Caco-2 (cell line): ENCODE data around the gene SYP. TPM values are rescaled to one million over a fixed set of nuclear protein-coding genes. Genes with fewer than 3 reads are reported as not detected.

Experiments used
- BruUV-seq: library from RNA; stranded (reverse); fragments of 400-500 nt; replicated peaks from 2 replicates; lab custom pipeline; 2021; lab: Mats Ljungman, UMichigan
- CTCF ChIA-PET: fragments of 300-600 bp; sonication (Branson Sonifier 250); formaldehyde crosslinking; loops from one replicate; lab custom pipeline; 2022; ENCODE audit warnings: antibody characterized with exemption; lab: Charles Lee
- POLR2A ChIA-PET: fragments of 300-600 bp; sonication (Branson Sonifier 250); formaldehyde crosslinking; loops from one replicate; lab custom pipeline; 2022; ENCODE audit warnings: antibody characterized with exemption; lab: Charles Lee
- DNase-seq, 2 experiments: peaks; one replicate each; pipeline versions ENCODE4 v3.0.0 to v3.0.0-alpha.2; 2020 to 2022
- H3K27me3 ChIP-seq: replicated peaks from 2 replicates; pipeline ENCODE4 v1.6.0; 2011; ENCODE audit warnings: low read length; ENCODE audit not compliant: control insufficient read depth, insufficient read depth
- H3K36me3 ChIP-seq: 2 replicates; pipeline ENCODE4 v1.5.1; 2011; ENCODE audit warnings: low read length; ENCODE audit not compliant: control insufficient read depth, insufficient read depth
- H3K4me1 ChIP-seq: fragments of 250-450 bp; sonication (Bioruptor Pico); 2 replicates; pipeline ENCODE4 v1.5.1; 2020; ENCODE audit warnings: mild to moderate bottlenecking
- H3K4me3 ChIP-seq: 2 replicates; pipeline ENCODE4 v1.5.1; 2011; ENCODE audit warnings: low read depth, mild to moderate bottlenecking, control low read depth, low read length
- H3K9me3 ChIP-seq: fragments of 250-450 bp; sonication (Bioruptor Pico); 2 replicates; pipeline ENCODE4 v1.5.1; 2020; ENCODE audit warnings: mild to moderate bottlenecking, moderate library complexity
- H3K27ac Mint-ChIP-seq: one replicate; pipeline ENCODE4 v1.8.0; 2022; ENCODE audit warnings: mixed read lengths; ENCODE audit not compliant: unreplicated experiment
- H3K27me3 Mint-ChIP-seq: one replicate; pipeline ENCODE4 v1.8.0; 2022; ENCODE audit warnings: mixed read lengths; ENCODE audit not compliant: insufficient read depth, unreplicated experiment
- H3K36me3 Mint-ChIP-seq: one replicate; pipeline ENCODE4 v1.8.0; 2022; ENCODE audit warnings: mild to moderate bottlenecking, mixed read lengths; ENCODE audit not compliant: insufficient read depth, unreplicated experiment
- H3K4me1 Mint-ChIP-seq: one replicate; pipeline ENCODE4 v1.8.0; 2022; ENCODE audit warnings: low read depth, mixed read lengths; ENCODE audit not compliant: unreplicated experiment
- H3K4me3 Mint-ChIP-seq: one replicate; pipeline ENCODE4 v1.8.0; 2022; ENCODE audit warnings: mild to moderate bottlenecking, moderate library complexity, mixed read lengths; ENCODE audit not compliant: unreplicated experiment
- H3K9me3 Mint-ChIP-seq: one replicate; pipeline ENCODE4 v1.8.0; 2022; ENCODE audit warnings: mixed read lengths; ENCODE audit not compliant: unreplicated experiment
- intact Hi-C: fragments of 100-400 bp; cut with micrococcal nuclease; formaldehyde crosslinking; loops from one replicate; pipeline ENCODE4 v1.10.0; 2022; ENCODE audit not compliant: unreplicated experiment
- total RNA-seq: library from RNA; stranded (reverse); gene quantifications from 2 replicates; pipeline ENCODE4 v1.2.3, GENCODE V29; 2022
- TF ChIP-seq, protein P1 (sequence below), 2 experiments: fragments of 200-600 bp in 1 of 2; IDR thresholded peaks; 1 replicate in 1 of 2; 2 replicates in 1 of 2; pipeline versions ENCODE4 v1.5.1 to v1.8.0; 2011 to 2022; ENCODE audit warnings: antibody characterized with exemption in 1 of 2, control low read depth in 1 of 2, inconsistent platforms in 1 of 2, low read depth in 1 of 2, low read length in 1 of 2, mild to moderate bottlenecking in 1 of 2, moderate library complexity in 1 of 2; ENCODE audit not compliant: insufficient read depth in 1 of 2, severe bottlenecking in 1 of 2, unreplicated experiment in 1 of 2

SYP gene
- total RNA-seq, 1 experiment from 2014 or later: 18.3 TPM

DNA sequence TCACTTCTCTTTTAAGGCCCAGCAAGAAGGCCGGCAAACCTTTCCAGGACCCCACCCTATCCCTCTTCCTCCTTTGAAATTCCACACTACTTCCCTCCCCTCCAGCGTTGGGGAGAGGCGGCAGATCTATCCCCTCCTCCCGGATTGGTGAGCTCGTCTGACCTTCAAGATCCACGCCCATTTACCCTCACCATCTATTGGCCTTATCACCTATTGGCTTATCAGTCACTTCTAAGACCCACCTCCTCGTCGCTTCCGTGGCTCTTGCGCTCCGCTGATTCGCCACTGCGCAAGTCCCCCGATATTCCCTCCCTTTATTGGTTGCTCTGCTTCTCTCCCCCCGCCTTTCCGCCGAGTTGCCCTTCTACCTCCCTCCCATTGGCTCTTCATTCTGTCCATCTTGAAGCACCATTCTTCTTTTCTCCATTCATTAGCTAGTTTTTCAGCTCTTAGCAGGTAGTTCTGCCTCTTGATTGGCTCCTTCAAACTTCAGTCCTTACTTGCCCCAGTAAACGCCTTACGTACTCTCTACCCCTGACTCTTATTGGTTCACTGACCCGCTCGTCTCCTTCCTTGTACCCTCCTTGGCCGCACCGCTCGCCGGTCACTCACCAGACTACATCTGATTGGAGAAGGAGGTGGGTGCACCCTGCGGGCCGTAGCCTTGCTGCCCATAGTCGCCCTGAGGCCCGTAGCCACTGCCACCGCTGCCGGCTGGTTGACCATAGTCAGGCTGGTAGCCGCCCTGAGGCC is 9.0 kb downstream of the SYP start:
- Mint-ChIP-seq H3K27me3 (peaks cover 4% of the 10 kb centered on the region), H3K4me1 (peaks cover 43% of the 10 kb centered on the region), H3K9me3 (no peaks in the 10 kb centered on the region), H3K36me3 (peaks cover 30% of the 10 kb centered on the region), H3K27ac (peak overlapping the region; percentile 80), H3K4me3 (peak overlapping the region; percentile 82)
- Histone ChIP-seq H3K9me3 (no peaks in the 10 kb centered on the region), H3K36me3 (no peaks in the 10 kb centered on the region), H3K27me3 (no peaks in the 10 kb centered on the region), H3K4me1 (peaks cover 4% of the 10 kb centered on the region), H3K4me3 (peak overlapping the region; percentile 52)
- TF ChIP-seq, protein P1, sequence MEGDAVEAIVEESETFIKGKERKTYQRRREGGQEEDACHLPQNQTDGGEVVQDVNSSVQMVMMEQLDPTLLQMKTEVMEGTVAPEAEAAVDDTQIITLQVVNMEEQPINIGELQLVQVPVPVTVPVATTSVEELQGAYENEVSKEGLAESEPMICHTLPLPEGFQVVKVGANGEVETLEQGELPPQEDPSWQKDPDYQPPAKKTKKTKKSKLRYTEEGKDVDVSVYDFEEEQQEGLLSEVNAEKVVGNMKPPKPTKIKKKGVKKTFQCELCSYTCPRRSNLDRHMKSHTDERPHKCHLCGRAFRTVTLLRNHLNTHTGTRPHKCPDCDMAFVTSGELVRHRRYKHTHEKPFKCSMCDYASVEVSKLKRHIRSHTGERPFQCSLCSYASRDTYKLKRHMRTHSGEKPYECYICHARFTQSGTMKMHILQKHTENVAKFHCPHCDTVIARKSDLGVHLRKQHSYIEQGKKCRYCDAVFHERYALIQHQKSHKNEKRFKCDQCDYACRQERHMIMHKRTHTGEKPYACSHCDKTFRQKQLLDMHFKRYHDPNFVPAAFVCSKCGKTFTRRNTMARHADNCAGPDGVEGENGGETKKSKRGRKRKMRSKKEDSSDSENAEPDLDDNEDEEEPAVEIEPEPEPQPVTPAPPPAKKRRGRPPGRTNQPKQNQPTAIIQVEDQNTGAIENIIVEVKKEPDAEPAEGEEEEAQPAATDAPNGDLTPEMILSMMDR (IDR thresholded peaks at IDR 0.05; ENCODE audit: insufficient read depth in 1 of 2, low read depth in 1 of 2, low read length in 1 of 2, severe bottlenecking in 1 of 2, unreplicated experiment in 1 of 2): no peak
- intact Hi-C loops: loop anchor here (2.0 to 10.0 kb wide), 4 partner anchors 44 to 644 kb away; partner anchors contain the start of genes CCDC22, GPKOW and PPP1R3F
- CTCF ChIA-PET: interaction anchor here (0.6 to 3.6 kb wide), 9 partner anchors 10 to 633 kb away, joined by 3 to 27 read pairs (median 4); partner anchors contain the start of gene PLP2
- POLR2A ChIA-PET: interaction anchor here (0.5 to 1.3 kb wide), 20 partner anchors 9 to 1376 kb away, joined by 3 to 43 read pairs (median 4); partner anchors contain the start of genes CCDC22, GRIPAP1, PLP2 and PPP1R3F
- peak; percentile 92 to 96 for DNase-seq
- no TSS peak for BruUV-seq

DNA sequence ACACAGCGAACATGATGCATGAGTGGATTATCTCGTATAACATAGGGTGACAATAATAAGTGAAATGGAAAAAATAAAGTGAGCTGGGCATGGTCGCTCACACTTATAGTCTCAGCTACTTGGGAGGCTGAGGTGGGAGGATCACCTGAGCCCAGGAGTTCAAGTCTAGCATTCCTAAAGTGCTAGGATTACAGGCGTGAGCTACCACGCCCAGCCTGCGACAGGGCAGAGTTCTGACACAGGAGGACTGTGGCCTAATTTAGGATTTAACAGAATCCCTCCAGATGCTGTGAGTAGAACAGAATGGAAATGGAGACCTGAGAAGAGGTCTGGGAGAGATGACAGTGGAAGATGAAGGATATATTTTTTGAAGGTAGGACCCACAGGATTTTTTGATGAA is 10.4 kb downstream of the SYP start:
- Mint-ChIP-seq H3K27ac (peak overlapping the region; percentile 80), H3K9me3 (no peaks in the 10 kb centered on the region), H3K27me3 (peaks cover 4% of the 10 kb centered on the region), H3K36me3 (peaks cover 18% of the 10 kb centered on the region), H3K4me1 (peaks cover 32% of the 10 kb centered on the region), H3K4me3 (peak overlapping the region; percentile 82)
- H3K4me1 ChIP-seq: peaks cover 5% of the 10 kb centered on the region; the same call in 1 of the 2 replicates
- ChIA-PET CTCF (interaction anchor here (3.6 kb wide), 1 partner anchor 34 kb away, joined by 27 read pairs; no protein-coding TSS in a partner anchor), POLR2A (no interaction called here)
- no peaks in the 10 kb centered on the region for H3K27me3 ChIP-seq
- TF ChIP-seq, protein P1 (IDR thresholded peaks at IDR 0.05; ENCODE audit: insufficient read depth in 1 of 2, low read depth in 1 of 2, low read length in 1 of 2, severe bottlenecking in 1 of 2, unreplicated experiment in 1 of 2): no peak
- no peak for DNase-seq
- intact Hi-C loops: loop anchor here (2.0 to 10.0 kb wide), 4 partner anchors 45 to 645 kb away; partner anchors contain the start of genes CCDC22, GPKOW and PPP1R3F
- H3K4me3 ChIP-seq: no peak overlapping the region
- no peaks in the 10 kb centered on the region for H3K36me3 ChIP-seq
- H3K9me3 ChIP-seq: no peaks in the 10 kb centered on the region
- TSS peak; percentile 43 for BruUV-seq

DNA sequence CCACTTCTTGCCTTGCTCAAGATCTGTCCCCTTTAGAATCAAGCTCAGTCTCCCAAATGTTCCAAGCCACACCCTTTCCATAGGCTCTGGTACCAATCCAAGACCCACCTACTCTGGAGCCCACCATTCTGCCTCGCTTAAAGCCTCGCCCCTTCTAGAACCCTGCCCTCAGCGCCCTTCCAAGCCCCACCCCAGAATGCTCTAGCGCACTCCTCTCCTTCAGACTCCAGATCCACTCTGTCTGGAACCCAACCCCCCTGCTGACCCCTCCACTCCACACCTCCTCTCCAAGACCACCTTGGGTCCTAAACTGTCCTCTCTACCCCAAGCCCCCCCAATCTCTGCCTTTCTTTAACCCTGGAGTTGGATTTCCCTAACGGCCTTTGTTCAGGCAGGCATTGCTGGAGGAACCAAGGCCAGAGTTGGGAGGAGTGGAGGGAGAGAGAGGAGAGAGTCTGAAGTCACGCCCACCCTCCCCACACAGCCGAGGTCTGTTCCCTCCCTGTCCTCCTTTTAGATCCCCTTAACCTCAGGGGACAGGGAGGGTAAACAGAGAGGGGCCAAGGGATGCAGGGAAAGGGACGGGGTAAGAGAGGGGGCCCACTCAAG is 11.4 kb downstream of the SYP start:
- intact Hi-C loops: no loop called here
- no peaks in the 10 kb centered on the region for H3K36me3 ChIP-seq
- no peak overlapping the region for H3K27ac Mint-ChIP-seq
- H3K36me3 Mint-ChIP-seq: peaks cover 18% of the 10 kb centered on the region
- POLR2A ChIA-PET: no interaction called here
- H3K9me3 ChIP-seq: no peaks in the 10 kb centered on the region
- H3K9me3 Mint-ChIP-seq: no peaks in the 10 kb centered on the region
- no peak overlapping the region for H3K4me3 Mint-ChIP-seq
- H3K27me3 ChIP-seq: no peaks in the 10 kb centered on the region
- TF ChIP-seq, protein P1 (IDR thresholded peaks at IDR 0.05; ENCODE audit: insufficient read depth in 1 of 2, low read depth in 1 of 2, low read length in 1 of 2, severe bottlenecking in 1 of 2, unreplicated experiment in 1 of 2): no peak
- H3K4me1 Mint-ChIP-seq: peaks cover 28% of the 10 kb centered on the region
- peaks cover 5% of the 10 kb centered on the region; the same call in 1 of the 2 replicates for H3K4me1 ChIP-seq
- no peak overlapping the region for H3K4me3 ChIP-seq
- BruUV-seq: no TSS peak
- CTCF ChIA-PET: no interaction called here
- H3K27me3 Mint-ChIP-seq: peaks cover 4% of the 10 kb centered on the region
- no peak for DNase-seq
